COLO668 (cell line): ENCODE results near the gene THRB.
"Not testable (repeated sequence)": the region's sequence is repeated elsewhere in the genome, so short reads cannot be mapped to it uniquely, and the experiment has no call there.

ENCODE experiments used
- DNase-seq: peaks from one replicate; lab custom pipeline; 2025; ENCODE audit not compliant: unreplicated experiment; lab: John Stamatoyannopoulos, UW

THRB gene

DNA sequence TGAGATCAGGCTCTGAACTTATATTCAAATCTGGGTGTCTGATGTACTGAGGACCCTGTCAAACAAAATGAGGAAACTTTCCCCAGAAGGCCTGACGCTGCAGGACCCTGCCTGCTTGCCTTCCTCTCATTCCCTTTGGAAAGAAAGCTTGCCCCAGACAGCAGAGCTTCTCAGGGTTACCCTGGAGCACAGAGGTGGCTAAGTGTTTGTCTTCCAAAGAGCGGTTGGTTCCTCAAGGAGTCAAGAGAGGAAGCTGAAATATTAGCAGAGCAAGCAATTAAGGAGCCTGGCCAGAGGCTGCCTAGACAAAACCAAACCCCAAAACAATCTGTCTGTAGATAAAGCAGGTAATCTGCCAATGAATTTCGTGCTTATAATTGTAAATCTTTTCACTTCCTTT lies 374.2 kb downstream of the THRB start:
- no peak for DNase-seq

DNA sequence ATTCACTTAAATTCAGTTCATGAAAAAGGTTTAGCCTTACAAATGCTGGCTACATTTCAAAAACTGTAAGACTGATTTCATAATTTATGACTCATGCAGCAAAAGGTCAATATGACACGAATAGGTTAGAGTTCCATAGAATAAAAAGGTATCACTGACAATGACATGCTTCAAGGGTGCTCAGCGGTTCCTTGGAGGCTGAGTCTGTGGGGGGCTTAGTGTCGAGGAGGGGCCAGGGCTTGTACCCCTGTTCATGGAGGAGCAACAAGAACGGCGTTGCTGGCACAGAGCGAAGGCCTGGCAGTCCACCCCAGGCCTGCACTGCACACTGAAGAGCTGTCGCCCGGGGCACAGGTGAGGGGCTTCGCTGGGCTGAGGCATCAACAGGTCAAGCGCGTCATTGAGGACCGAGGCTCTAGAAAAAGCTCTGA lies 375.3 kb downstream of the THRB start:
- DNase-seq, result no peak

DNA sequence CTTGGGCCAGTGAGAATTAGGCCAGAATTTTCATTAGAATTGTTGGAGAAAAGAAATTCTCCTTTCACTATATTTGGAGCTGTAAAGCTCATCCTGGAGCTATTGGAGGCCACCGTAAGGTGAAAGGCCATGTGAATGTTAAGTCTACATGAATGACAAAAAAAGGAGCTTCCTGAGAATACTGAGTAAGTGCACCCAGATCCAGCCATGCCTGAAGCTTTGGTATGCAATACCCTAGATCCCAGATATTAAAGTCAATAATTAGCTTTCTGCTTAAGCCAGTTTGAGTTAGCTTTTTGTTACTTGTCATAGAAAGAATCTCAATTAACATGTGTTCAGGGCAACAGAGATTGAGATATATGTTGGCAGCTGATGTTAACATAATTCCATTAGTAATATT lies 377.1 kb downstream of the THRB start:
- no peak for DNase-seq

DNA sequence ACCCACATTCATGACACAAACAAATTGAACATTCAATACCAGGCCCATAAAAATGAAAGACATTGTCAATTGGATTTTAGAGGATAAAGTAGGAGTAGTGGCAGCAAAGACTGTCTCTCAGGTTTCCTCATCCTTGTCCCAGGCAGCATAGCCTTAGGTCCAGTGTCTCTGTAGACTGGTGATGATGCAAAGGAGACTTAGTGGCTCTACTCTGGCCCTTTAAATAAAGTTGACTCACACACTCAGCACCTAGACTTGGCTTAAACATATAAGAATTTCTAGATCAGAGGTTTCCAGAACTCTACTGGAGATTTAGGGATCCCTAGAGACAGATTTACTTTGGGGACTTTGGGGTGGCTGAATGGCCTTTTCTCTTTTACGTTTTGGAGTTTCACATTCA lies 382.9 kb downstream of the THRB start:
- DNase-seq, result no peak

DNA sequence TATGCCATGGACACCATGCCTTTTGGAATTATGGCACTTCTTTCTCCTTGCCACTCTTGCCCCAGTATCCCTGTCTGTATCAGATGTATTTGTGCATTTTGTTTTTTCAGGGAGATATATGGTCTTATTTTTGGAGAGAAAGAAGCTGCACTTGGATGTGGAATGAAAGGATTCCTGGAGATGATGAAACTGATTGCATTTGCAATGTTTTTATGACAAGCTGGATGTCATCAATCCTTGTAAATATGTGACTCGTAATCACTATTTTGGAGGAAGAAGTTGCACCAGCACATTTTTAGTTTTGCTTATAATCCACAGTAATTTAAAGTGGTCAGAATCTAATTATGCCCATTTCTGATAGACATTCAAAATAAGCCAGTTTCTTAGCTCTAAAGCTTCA lies 384.6 kb downstream of the THRB start:
- DNase-seq, result no peak

DNA sequence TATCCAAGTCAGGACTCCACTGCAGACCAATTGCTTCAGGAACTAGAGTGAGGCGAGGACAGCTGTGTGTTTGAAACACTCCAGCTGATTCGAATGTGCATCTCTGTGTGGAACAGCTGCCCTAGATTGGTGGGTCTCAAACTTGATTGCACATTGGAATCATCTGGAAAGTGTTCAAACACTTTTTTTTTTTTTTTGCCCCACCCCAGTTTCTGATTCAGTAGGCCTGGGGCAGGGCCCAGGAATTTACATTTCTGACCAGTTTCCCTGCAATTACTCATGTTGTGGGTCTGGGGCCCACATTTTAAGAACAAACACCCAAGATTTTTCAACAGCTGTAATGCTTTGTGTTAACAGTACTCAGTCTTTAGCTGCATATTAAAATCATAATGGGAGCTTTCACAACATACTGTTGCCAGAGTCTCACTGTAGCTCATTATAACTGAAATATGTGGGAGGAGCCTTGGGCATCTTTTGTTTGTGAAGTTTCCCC lies 392.9 kb downstream of the THRB start:
- no peak for DNase-seq

DNA sequence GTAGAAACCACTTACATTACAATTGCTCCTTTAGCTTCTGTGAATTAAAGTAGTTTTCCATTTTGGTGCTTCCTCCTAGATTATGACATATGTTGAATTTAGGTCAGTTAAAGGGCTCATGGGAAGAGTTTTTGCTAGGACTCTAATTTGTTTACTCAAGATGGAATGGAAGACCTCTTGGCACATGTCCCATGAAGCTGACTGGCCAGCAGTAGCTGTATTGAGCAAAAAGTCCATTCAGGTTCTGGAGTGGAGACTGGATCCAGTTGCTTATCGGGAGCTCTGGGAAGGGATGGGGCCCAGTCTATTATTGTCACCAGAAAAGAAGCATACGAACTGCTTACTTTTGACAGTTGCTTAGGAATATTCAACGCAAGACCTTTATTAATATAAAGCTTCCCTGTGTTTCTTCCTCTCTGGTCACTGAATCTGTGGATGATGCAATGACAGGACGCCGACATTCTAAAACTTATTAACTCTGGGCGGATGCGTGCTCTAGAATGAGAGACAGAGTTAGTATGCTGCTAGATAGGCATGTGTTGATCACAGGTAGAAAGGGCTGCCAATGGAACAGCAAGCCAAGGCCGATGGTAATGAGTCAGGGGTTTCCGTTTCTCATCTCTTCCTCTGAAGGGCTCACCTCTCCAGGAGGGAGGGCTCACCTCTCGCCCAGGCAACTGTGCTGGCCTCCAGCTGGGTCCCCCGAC lies 393.8 kb downstream of the THRB start:
- DNase-seq, result no peak

DNA sequence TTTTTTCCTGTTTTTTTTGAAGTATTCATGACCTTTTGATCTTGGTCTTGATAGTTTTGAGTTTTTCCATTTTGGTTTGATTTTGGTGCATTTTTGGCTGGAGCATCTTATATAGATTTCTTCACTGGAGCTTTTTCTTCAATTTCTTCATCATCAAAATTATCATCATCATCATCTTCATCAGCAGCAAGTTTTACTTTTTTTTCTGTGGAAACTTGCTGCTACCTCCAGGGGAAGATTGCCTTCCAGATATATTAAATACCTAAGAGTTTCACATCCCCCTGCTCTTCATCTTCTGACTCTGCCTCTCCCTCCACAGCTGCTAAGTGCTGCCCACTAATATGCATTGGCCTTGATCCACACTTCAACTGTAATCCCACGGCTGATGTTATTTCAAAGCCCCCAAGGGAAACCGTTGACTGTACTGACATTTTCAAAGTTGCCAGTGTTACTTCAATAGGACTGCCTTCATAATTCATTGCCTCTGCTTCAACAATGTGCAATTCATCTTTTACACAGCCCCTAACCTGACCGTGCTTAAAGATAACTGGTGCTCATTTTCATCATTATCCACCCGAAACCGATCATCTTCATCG lies 397.9 kb downstream of the THRB start:
- no peak for DNase-seq

DNA sequence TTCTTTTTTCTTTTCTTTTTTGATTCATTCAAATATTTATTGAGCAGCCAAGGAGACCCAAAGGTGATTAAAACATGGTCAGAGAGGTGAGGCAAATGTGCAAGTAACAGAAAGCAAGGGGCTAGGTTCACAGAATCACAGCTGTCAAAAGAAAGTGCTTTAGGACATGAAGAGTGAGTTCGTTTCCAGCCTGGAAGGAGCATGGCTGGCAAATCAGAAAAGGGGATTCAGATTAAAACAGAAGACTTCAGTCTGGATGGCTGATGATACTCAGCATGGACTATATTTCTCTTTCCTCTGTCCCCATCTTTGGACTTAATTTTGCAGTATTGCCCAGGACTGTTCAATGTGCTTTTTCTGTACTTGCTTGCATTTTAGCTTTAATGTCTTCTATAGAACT lies 398.4 kb downstream of the THRB start:
- DNase-seq, result no peak

DNA sequence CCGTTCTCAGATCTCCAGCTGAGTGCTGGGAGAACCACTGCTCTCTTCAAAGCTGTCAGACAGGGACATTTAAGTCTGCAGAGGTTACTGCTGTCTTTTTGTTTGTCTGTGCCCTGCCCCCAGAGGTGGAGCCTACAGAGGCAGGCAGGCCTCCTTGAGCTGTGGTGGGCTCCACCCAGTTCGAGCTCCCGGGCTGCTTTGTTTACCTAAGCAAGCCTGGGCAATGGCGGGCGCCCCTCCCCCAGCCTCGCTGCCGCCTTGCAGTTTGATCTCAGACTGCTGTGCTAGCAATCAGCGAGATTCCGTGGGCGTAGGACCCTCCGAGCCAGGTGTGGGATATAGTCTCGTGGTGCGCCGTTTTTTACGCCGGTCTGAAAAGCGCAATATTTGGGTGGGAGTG lies 399.8 kb downstream of the THRB start:
- not testable (repeated sequence) for DNase-seq

DNA sequence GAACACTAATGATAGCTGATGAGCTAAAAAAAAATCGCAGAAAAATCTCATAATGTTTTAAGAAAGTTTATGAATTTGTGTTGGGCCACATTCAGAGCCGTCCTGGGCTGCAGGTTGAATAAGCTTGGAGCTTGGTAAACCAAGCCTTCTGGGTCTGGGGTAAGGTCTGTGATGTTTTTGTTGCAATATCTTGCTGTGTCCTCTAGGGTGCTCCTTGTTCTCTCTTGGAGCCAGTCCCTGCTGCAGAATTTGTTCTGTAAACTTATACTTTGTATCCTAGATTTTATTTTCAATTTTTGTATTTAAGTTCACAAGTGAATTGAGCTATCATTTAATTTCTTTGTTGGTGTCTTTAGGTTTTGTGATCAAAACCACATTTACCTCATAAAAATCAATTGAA lies 405.9 kb downstream of the THRB start:
- DNase-seq, result no peak

DNA sequence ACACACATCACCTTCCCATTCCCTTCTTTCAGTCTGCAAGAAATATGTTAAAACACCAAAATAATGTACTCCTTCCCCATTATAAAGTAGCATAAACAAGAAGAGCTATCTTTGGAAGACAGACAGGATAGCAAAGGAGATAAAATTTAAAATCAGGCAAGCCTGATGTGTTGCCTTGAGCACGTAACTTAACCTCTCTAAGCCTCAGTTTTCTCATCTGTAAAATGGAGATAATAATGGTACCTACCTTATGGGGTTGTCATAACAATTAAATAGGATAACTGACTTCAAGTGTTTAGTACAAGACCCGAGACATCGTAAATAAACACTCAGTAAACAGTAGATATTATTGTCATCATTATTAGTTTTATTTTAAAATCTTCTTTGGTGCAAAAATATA lies 407.2 kb downstream of the THRB start:
- DNase-seq, result no peak

DNA sequence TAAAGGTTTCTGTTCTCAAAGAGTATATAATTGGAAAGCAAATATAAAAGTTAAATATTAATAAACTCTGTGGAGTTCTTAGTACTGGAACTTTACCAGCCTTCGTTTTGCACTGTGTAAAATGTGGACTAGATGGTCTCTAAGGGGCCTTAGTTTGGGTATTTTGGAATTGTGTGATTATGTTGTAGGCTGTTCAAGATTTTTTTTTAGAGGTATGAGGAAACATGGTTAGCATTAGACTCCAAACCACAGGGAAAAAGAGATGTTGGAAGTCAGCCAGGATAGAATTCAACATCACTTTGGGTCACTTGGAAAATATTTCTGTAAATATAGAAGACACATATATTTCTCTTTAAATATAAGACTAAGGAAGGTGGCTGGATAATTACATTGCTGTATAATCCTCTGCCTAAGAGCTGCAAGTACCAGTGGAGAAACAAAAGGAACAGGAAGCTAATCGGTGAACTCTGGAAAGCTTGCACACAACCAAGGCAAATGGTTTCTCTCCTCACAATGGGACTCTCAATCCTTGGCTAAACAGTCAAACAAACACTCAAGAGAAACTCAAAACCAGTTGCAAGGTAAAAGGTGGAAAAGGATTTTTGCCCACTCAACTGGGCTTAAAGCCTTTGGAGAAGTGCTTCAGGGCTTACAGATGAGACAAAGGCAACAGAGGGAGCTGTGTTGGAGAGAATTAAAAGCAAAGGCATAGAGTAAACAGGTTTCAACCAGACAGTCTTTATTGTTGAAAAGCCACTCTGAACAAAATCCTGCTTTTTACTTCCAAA lies 407.8 kb downstream of the THRB start:
- DNase-seq, result peak; percentile 10

DNA sequence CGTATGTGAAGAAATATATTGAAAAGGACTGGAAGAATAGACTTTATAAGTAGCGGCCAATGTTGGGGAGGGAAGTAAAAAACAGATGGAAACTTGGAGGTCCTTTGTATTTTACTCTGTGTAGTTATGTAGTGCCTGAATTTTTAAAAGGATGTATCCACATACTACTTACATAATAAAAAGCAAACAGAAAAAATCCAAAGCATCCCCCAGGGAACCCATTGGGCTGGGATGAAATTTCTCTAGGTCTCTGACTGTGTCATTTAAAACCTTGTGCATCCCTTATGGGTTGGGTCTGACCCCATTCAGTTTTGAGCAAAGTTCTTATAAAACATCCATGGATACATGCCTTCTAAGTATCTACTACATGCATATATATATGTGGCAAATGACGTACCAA lies 408.4 kb downstream of the THRB start:
- DNase-seq, result no peak

DNA sequence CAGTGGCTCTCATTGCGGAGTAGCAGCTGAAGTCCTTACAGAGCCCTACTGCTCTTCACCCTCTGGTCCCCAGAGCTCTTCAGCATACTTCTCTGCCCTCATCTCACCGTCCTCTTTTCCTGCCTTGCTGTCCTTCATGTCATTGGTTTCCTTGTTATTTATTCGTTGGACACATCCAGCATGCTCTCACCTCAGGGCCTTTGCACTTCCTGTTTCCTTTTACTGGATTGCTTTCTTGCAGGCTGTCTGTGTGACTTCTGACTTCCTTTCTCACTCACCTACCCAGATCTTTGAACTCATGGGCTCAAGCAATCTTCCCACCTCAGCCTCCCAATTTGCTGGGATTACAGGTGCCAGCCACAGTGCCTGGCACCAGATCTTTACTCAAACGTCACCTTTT lies 422.5 kb downstream of the THRB start:
- DNase-seq, result no peak

DNA sequence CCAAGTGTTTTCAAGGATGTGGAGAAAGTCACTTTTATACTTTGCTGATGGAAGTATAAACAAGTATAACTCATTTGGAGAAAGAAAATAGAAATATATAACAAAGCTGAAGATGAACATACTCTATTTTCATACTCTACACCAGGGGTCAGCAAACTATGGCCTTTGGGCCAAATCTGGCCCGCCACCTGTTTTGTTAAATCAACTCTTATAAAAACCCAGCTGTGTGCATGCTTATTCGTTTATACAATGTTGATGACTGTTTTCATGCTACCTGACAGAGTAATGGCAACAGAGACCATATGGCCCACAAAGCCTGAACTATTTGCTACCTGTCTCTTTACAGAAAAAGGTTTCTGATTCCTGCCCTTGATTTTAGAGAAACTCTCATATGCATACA lies 425.6 kb downstream of the THRB start:
- DNase-seq, result peak; percentile 2

DNA sequence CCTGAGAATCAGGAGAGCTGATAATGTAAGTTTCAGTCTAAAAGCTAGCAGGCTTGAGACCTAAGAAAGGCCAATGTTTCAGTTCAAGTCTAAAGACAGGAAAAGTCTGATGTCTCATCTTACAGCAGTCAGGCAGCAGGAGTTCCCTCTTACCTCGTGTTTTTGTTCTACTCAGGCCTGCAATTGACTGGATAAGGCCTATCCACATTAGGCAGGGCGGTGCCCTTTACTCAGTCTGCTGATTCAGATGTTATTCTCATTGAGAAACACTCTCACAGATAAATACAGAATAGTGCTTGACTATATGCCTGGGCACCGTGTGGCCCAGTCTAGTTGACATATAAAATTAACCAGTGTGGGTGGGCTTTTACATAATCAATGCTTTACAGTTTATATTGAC lies 427.2 kb downstream of the THRB start:
- no peak for DNase-seq
